GM23248 (cell line): ENCODE data around the gene WDR18.

Experiments used
- EZH2 ChIP-seq: fragments of 200-600 bp; sonication (generic); IDR thresholded peaks from 2 replicates; pipeline ENCODE4 v1.6.1; 2018; ENCODE audit warnings: antibody characterized with exemption, mild to moderate bottlenecking; ENCODE audit not compliant: insufficient read depth, poor library complexity, severe bottlenecking
- EZH2phosphoT487 ChIP-seq: fragments of 200-600 bp; sonication (generic); IDR thresholded peaks from 2 replicates; pipeline ENCODE4 v1.6.1; 2018; ENCODE audit warnings: antibody characterized with exemption, moderate library complexity, mild to moderate bottlenecking, low read depth; ENCODE audit not compliant: insufficient read depth

DNA sequence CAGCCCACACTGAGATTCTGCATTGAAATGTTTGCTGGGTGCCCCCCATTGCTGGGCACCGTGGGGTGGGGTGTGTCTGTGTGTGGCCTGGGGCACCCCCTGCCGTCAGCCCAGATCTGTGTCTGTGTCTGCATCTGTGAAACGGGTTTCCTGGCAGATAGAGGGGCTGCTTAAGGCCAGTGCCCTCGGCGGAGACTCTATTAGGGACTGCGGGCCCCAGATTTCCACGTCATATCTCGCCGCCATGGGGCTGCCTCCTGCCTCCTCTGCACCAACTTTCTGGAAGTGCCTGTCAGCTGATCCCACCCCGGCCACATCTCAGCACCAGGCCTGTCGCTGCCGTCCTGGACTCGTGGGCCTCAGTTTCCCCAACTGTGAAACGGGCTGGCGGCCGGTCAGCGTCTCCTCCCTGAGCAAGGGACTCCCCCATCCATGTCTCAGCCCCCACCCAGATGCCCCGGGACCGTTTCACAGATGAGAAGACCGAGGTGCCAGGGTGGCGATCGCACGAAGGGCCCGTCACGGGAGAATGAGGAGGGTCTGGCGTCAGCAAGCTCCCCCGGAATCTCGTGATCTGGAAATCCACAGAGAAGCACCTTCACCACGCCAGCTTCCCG, 36.9 kb upstream of the WDR18 start:
- TF ChIP-seq EZH2: no peak
- TF ChIP-seq EZH2phosphoT487: no peak
